Nephron progenitor cell (in vitro differentiated cells): Measurements from ENCODE around the gene GHRL.
A peak's percentile ranks its signal among the peaks of the same experiment; 100 is the strongest.

Experiments
- DNase-seq: peaks from one replicate; pipeline ENCODE4 v3.0.0; 2021
- H3K27ac Mint-ChIP-seq: 2 replicates; pipeline ENCODE4 v1.8.0; 2021; ENCODE audit warnings: mild to moderate bottlenecking, moderate library complexity, mixed read lengths
- H3K27me3 Mint-ChIP-seq: 2 replicates; pipeline ENCODE4 v1.8.0; 2021; ENCODE audit warnings: mild to moderate bottlenecking, low read depth, mixed read lengths; ENCODE audit not compliant: poor library complexity
- H3K36me3 Mint-ChIP-seq: 2 replicates; pipeline ENCODE4 v1.8.0; 2021; ENCODE audit warnings: low read depth, mixed read lengths
- H3K4me1 Mint-ChIP-seq: 2 replicates; pipeline ENCODE4 v1.8.0; 2021; ENCODE audit warnings: mixed read lengths
- H3K4me3 Mint-ChIP-seq: 2 replicates; pipeline ENCODE4 v1.8.0; 2021; ENCODE audit warnings: mild to moderate bottlenecking, moderate library complexity, mixed read lengths
- H3K9me3 Mint-ChIP-seq: 2 replicates; pipeline ENCODE4 v1.8.0; 2021; ENCODE audit warnings: mild to moderate bottlenecking, moderate library complexity, mixed read lengths
- TF ChIP-seq, protein P1 (sequence below): fragments of 200-600 bp; sonication (generic); IDR thresholded peaks from 2 replicates; pipeline ENCODE4 v1.5.0; 2021; ENCODE audit warnings: antibody characterized with exemption

GHRL gene

GRCh38 chr3:10291641-10292040 lies 1.1 kb downstream of the GHRL start:
- Mint-ChIP-seq H3K4me3 (no peak overlapping the region), H3K27me3 (peaks cover 3% of the 10 kb centered on the region), H3K4me1 (peaks cover 35% of the 10 kb centered on the region), H3K27ac (peak overlapping the region; percentile 97), H3K36me3 (peaks cover 26% of the 10 kb centered on the region), H3K9me3 (no peaks in the 10 kb centered on the region)
- TF ChIP-seq, protein P1, sequence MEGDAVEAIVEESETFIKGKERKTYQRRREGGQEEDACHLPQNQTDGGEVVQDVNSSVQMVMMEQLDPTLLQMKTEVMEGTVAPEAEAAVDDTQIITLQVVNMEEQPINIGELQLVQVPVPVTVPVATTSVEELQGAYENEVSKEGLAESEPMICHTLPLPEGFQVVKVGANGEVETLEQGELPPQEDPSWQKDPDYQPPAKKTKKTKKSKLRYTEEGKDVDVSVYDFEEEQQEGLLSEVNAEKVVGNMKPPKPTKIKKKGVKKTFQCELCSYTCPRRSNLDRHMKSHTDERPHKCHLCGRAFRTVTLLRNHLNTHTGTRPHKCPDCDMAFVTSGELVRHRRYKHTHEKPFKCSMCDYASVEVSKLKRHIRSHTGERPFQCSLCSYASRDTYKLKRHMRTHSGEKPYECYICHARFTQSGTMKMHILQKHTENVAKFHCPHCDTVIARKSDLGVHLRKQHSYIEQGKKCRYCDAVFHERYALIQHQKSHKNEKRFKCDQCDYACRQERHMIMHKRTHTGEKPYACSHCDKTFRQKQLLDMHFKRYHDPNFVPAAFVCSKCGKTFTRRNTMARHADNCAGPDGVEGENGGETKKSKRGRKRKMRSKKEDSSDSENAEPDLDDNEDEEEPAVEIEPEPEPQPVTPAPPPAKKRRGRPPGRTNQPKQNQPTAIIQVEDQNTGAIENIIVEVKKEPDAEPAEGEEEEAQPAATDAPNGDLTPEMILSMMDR = no peak
- no peak for DNase-seq

DNA sequence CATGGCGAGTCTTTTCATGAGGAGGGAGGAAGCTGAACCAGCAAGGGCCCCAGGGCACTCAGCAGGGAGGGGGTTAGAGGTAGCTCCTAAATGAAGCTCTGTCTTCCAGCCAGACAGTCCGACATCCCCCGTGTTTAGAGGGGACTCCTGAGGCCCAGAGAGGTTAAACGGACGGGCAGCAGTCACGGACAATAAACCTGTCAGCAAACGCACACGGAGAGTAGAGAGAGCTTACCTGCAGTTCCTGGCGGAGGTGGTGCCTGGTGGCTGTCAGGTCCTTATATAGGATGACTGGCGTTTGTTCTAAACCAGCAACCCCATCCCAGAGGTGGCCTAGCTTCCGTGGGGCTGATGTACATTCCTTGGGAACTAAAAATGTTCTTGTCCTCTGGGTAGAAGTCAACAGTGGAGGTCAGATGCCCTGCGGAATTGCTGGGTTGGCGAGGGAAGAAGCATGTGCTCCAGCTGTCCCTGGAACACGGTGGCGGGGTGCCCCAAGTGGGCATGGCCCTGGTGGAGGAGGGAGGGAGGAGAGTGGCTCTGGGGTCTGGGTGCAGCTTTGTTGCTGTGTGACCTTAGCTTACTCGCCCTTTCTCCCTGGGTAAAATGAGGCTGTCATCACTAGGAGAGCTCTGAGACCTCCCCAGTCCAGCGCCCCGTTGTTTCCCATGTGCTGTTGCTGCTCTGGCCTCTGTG lies 2.1 kb downstream of the GHRL start:
- Mint-ChIP-seq H3K4me3 (no peak overlapping the region), H3K27me3 (peaks cover 3% of the 10 kb centered on the region), H3K9me3 (no peaks in the 10 kb centered on the region), H3K27ac (peak overlapping the region; percentile 85), H3K36me3 (peaks cover 22% of the 10 kb centered on the region), H3K4me1 (peaks cover 38% of the 10 kb centered on the region)
- DNase-seq = no peak
- TF ChIP-seq, protein P1 = no peak

GRCh38 chr3:10289787-10290355 lies 2.9 kb downstream of the GHRL start:
- Mint-ChIP-seq H3K27ac (peak overlapping the region; percentile 85), H3K36me3 (peaks cover 16% of the 10 kb centered on the region), H3K4me1 (peaks cover 46% of the 10 kb centered on the region), H3K4me3 (no peak overlapping the region), H3K9me3 (no peaks in the 10 kb centered on the region), H3K27me3 (peaks cover 3% of the 10 kb centered on the region)
- TF ChIP-seq, protein P1 = no peak
- no peak for DNase-seq

- Mint-ChIP-seq H3K36me3 (peaks cover 15% of the 10 kb centered on the region), H3K27me3 (peaks cover 3% of the 10 kb centered on the region), H3K27ac (no peak overlapping the region), H3K4me1 (peaks cover 49% of the 10 kb centered on the region), H3K4me3 (no peak overlapping the region), H3K9me3 (no peaks in the 10 kb centered on the region)
- DNase-seq = no peak
- TF ChIP-seq, protein P1 = no peak
Observed at GRCh38 chr3:10289077-10289476, 3.7 kb downstream of the GHRL start.

DNA sequence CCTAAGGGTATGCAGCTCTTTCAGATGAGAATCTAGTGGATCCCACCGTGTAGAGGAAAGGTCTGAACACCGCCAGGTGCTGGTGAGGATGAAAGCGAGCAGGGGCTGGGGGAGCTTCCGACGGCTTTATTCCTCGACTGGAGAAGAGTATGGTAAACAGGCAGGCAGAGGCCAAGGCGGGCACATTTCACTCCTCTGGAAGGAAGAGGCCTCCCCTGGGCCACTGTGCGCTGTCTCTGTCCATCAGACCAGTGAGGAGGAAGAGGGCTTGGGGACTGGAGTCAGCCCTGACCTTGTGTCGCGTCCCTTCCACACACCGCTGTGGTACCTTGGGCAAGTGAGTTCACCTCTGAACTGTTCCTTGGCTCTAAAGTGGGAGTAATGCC lies 4.2 kb downstream of the GHRL start:
- H3K27me3 Mint-ChIP-seq = peaks cover 3% of the 10 kb centered on the region
- no peak for DNase-seq
- H3K36me3 Mint-ChIP-seq = peaks cover 15% of the 10 kb centered on the region
- H3K27ac Mint-ChIP-seq = peak overlapping the region; percentile 48
- H3K9me3 Mint-ChIP-seq = no peaks in the 10 kb centered on the region
- peaks cover 49% of the 10 kb centered on the region for H3K4me1 Mint-ChIP-seq
- TF ChIP-seq, protein P1 = no peak
- H3K4me3 Mint-ChIP-seq = no peak overlapping the region
